DOHH2 (cell line): ENCODE data around the gene FAM171A1.

Experiments
- EZH2phosphoT487 ChIP-seq: fragments of 200-600 bp; sonication (generic); IDR thresholded peaks from 2 replicates; pipeline ENCODE4 v1.6.1; 2017; ENCODE audit warnings: borderline replicate concordance, mild to moderate bottlenecking, antibody characterized with exemption, low read length, moderate library complexity, mixed read lengths
- TF ChIP-seq, protein P1 (sequence below): fragments of 200-600 bp; sonication (generic); IDR thresholded peaks from one replicate; pipeline ENCODE4 v1.5.1; 2014; ENCODE audit warnings: antibody characterized with exemption, mild to moderate bottlenecking, low read depth, low read length; ENCODE audit not compliant: poor library complexity, severe bottlenecking

DNA sequence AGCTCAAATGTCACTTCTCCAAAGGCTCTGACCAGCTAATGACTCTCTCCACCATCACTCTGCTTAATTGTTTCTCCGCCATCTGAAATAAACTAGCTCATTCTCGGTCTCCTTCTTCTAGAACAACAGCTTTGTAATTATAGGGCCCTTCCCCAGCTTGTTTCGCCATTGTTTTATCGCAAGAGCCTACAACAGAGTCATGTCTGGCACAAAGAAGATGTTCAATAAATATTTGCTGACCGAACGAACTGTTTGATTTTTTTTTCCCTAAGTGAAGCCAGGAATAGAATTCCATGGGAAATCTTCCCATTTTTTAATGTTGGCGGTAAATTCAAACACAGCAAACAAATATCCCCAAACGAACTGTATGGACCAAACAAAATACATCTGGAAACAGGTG is 138.8 kb downstream of the FAM171A1 start:
- TF ChIP-seq, protein P1, sequence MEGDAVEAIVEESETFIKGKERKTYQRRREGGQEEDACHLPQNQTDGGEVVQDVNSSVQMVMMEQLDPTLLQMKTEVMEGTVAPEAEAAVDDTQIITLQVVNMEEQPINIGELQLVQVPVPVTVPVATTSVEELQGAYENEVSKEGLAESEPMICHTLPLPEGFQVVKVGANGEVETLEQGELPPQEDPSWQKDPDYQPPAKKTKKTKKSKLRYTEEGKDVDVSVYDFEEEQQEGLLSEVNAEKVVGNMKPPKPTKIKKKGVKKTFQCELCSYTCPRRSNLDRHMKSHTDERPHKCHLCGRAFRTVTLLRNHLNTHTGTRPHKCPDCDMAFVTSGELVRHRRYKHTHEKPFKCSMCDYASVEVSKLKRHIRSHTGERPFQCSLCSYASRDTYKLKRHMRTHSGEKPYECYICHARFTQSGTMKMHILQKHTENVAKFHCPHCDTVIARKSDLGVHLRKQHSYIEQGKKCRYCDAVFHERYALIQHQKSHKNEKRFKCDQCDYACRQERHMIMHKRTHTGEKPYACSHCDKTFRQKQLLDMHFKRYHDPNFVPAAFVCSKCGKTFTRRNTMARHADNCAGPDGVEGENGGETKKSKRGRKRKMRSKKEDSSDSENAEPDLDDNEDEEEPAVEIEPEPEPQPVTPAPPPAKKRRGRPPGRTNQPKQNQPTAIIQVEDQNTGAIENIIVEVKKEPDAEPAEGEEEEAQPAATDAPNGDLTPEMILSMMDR, result no peak
- TF ChIP-seq EZH2phosphoT487, result no peak
